GM21737 (cell line): Measurements from ENCODE around the gene AMY1B.
"Not testable (repeated sequence)": the region's sequence is repeated elsewhere in the genome, so short reads cannot be mapped to it uniquely, and the experiment has no call there.

Experiments
- ATAC-seq: cut with Tn5 transposase; IDR thresholded peaks from one replicate; pipeline ENCODE4 v1.9.1; 2021; ENCODE audit warnings: mild to moderate bottlenecking, moderate library complexity; ENCODE audit not compliant: unreplicated experiment

The AMY1B gene

GRCh38 chr1:103696110-103696509 lies at the start of gene AMY1B:
Gene AMY1B, minus strand, starts transcription at chr1:103696210. Its CDS starts 571 bp downstream, at chr1:103695639.
- ATAC-seq, result not testable (repeated sequence)

DNA sequence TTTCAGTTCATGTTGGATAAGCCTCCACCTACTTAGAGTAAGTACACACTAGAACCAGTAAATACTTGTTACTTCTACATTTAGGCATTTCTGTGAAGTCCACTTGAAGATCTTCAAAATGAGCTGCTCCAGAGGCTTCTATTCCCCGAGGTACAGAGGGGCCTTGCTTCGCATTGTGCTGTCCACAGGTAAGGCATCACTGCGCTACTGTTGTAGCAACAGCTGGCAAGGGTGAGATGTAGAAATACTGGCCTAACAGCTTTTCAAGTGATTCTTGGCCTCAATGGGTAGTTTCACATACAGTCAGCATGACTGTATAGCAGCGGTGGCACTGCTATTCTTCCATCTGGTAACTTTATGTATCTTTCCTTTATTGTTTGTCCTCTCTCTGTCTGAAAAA lies 49.0 kb upstream of the AMY1B start:
- ATAC-seq, result not testable (repeated sequence)

- not testable (repeated sequence) for ATAC-seq
These were observed 48.4 kb upstream of the AMY1B start for GRCh38 chr1:103744449-103744848.

DNA sequence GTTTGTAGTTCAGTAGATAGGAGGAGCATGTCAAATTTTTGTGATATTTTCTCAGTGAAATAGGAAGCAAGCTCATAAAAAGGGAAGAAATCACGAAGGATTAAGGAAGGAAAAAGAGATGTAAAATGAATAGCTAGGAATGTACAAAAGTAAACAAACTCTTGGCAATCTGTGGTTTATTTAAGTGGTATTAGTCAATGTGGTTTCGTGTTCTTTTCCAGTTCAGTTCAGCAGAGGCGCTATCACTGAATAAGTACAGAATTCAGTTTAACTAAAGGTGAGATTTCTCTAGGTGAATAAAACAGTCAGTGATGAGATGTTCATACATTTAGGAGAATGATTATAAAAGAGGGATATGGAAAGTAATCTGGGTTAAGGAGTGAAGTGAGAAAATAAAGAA lies 42.0 kb upstream of the AMY1B start:
- not testable (repeated sequence) for ATAC-seq

- ATAC-seq, result not testable (repeated sequence)
These were observed 39.3 kb upstream of the AMY1B start for GRCh38 chr1:103735334-103735733.

DNA sequence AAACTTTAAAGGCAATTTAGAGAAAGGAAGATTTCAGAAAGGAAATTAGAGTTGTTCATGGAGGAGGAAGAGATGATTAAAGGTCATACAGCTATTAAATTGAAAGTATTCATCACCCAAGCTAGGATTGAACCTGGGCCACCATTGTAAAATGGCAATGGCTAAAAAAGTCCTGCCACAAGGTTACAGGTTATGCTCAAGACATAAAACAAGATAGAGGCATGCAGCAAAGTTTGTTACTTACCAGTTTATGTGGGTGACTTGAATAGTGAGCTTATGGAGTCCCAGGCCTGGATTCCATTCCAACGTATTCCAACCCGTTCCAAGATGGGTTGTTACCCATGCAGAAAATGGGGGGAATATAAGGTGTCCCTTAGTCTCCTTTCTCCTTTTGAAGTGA lies 25.5 kb upstream of the AMY1B start:
- not testable (repeated sequence) for ATAC-seq

GRCh38 chr1:103717404-103717803 lies 21.4 kb upstream of the AMY1B start:
- ATAC-seq, result not testable (repeated sequence)

GRCh38 chr1:103710381-103710780 lies 14.4 kb upstream of the AMY1B start:
- ATAC-seq, result not testable (repeated sequence)

GRCh38 chr1:103707670-103708069 lies 11.7 kb upstream of the AMY1B start:
- ATAC-seq, result not testable (repeated sequence)

GRCh38 chr1:103701256-103701655 lies 5.2 kb upstream of the AMY1B start:
- not testable (repeated sequence) for ATAC-seq

- ATAC-seq, result not testable (repeated sequence)
These were observed 4.7 kb upstream of the AMY1B start for GRCh38 chr1:103700669-103701068.

DNA sequence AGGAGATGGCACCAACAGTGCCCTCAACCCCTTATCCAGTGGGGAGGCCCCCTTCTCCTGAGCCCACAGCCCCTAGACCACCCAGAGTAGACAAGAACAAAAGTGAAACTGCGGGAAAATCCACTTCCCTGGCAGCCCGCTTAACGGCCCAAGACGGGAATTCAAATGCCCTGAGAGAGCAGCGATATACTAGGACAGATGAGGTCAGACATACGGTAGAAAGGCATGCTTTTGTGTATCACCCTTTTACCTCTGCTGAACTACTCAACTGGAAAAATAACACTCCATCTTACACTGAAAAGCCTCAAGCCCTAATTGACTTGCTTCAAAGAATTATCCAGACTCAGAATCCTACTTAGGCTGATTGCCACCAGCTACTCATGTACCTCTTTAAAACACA lies 1.4 kb upstream of the AMY1B start:
- ATAC-seq, result not testable (repeated sequence)

DNA sequence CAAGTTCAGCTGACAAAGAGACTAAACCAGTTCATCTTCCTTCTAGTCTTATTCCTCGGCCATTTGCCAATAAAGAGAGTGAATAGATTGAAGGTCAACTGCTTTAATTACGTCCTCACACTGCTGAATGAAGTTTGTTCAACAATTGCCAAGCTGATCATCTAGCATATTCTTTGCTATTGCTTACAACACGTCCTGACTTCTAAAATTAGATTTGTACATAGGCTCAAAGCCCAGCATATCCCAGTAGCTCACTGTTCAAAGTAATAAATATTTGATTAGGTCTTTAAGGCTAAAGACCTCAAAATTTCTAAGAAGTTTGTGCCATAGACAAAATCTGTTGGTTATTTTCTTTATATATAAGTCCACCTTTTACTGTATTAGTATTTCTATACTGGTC lies 19.7 kb downstream of the AMY1B start:
- not testable (repeated sequence) for ATAC-seq

GRCh38 chr1:103655460-103655859 lies 40.5 kb downstream of the AMY1B start, which contains the start of gene AMY1A:
Gene AMY1A, plus strand, starts transcription at chr1:103655760. Its CDS starts 571 bp downstream, at chr1:103656331.
- not testable (repeated sequence) for ATAC-seq

DNA sequence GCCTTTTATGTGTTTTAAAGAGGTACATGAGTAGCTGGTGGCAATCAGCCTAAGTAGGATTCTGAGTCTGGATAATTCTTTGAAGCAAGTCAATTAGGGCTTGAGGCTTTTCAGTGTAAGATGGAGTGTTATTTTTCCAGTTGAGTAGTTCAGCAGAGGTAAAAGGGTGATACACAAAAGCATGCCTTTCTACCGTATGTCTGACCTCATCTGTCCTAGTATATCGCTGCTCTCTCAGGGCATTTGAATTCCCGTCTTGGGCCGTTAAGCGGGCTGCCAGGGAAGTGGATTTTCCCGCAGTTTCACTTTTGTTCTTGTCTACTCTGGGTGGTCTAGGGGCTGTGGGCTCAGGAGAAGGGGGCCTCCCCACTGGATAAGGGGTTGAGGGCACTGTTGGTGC lies 41.9 kb downstream of the AMY1B start:
- not testable (repeated sequence) for ATAC-seq

- ATAC-seq, result not testable (repeated sequence)
These were observed 45.1 kb downstream of the AMY1B start for GRCh38 chr1:103650889-103651288.

DNA sequence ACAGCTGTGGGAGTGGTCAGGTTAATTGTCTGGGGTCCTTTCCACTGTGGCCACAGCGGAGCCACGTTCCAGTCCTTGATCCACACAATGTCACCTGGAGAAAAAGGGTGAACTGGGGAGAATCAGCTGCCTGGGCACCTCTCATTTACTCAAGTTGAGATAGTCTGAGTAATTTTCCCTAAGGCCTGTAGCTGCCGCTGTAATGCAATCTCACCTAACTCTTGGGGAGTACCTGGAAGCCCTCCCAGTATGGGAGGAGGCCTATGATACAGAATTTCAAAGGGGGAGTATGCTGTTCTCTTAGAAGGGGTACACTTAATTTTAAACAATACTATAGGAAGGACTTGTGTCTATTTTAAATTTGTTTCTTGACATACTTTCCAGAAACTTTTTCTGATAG lies 45.7 kb downstream of the AMY1B start:
- not testable (repeated sequence) for ATAC-seq

GRCh38 chr1:103643908-103644307 lies 52.1 kb downstream of the AMY1B start:
- ATAC-seq, result not testable (repeated sequence)

DNA sequence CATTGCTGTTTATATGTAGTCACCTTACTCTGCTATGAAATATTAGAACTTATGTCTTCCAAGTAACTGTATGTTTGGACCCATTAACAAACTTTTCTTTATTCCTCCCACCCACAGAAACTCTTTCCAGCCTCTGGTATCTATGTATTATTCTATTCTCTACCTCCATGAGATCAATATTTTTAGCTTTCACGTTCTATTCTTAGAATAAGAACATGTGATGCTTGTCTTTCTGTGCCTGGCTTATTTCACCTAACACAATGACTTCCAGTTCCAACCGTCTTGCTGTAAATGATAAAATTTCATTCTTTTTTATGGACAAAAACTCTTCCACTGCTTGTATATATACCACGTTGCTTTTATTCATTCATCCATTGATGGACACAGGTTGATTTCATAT lies 54.8 kb downstream of the AMY1B start:
- ATAC-seq, result not testable (repeated sequence)
